CD4-positive, alpha-beta T cell treated with Interleukin-21 for 1 hour (primary cell): ENCODE measurements around the gene SORCS2.

Experiments
- DNase-seq: peaks from one replicate; pipeline ENCODE4 v3.0.0-alpha.2; 2020

SORCS2 gene

DNA sequence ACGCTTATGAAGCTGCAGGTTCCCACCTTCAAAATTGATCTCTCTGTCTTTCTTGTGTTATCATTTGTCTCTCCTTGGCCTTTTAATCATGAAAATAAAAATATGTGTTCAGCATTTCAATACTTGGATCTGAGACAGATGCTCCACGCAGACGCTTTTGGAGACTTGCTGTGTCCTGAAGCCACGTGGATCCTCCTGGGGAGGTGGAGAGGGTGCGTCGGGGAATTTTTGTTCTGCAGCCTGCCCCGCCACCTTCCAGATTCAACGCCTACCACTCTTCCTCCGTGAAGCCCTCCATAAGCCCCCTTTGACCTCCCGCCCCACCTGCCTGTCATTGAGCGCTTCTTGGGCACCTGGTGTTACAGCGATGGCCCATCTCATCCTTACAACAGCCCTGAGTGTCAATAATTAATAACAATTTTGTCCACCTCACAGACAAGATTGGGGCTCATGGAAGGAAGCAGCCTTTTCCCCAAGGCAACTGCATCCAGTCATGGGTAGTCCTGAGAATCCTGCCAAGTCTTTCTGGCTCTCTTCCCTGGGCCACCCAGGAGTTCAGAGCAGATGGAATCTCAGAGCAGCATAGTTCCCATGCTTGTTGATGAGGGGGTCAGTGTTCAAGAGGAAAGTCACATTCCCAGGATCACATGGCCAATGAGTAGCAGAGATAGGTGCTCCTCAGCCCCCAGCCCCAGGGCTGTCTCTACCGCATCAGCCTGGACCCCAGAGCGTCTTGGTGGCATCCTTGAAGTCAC, 415.0 kb downstream of the SORCS2 start:
- DNase-seq: no peak

DNA sequence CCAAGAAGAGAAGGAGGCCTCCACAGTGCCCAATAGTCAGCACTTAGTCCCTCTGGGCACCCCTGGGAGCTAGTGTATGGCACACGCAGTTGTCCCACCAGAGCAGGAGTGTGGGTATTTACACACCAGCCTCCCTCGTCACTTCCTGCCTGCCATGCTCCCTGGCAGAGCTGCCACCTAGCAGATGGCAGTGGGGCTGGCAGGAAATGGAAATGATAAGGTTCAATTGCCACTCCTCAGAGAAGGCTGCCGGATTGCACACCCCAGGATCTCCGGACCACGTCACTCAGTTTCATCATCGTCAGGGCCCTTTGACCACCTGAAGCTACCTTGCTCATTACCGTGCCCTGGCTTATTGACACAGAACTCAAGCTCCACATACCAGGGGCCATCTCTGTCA, 415.7 kb downstream of the SORCS2 start:
- DNase-seq: no peak

DNA sequence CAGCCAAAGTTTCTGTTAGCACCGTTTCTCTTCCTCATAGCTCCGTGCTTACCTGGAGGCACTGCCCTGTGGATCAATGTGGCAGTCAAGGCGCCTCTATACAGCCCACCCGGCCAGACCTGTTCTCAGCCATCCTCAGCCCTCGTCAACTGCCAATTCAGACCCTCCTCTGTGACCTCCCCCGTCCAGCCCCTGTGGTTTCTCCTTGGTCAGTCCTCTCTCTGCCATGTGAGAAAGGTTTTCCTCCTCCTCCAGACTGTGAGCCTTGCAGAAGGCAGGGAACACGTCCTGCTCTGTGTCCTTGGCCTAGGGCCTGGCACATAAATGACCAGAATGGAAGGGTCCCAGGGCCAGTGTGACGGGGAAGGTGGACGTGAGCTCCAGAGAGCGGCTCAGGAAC, 417.0 kb downstream of the SORCS2 start:
- no peak for DNase-seq

DNA sequence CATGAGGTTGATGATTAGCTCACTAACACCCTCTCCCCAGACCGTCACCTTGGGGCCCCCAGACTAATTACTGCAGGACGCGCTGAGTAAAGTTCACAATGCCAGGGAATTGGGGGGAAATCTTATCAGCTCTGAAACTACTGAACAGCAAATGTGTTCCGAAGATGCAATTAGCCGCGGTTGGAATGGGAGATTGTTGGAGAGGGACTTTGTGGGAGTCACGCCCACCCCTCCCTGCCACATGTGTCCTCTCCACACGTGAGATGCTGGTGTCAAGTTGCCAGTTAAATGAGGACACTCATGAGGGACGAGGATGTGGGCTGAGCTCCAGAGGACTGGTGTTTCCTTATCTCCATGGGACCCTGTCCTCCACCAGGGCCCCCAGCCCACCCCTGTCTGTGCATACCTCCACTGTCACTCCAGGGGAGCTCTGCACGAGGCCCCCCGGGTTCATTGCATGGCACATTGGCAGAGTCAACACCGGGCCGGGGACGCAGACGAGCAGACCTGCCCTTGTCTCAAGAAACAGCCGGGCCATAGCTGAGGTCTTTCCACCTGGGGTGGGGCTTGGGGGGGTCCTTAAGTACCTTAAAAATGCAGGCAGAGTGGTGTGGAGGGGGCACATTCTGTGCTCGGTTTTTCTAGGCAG, 417.8 kb downstream of the SORCS2 start:
- no peak for DNase-seq

DNA sequence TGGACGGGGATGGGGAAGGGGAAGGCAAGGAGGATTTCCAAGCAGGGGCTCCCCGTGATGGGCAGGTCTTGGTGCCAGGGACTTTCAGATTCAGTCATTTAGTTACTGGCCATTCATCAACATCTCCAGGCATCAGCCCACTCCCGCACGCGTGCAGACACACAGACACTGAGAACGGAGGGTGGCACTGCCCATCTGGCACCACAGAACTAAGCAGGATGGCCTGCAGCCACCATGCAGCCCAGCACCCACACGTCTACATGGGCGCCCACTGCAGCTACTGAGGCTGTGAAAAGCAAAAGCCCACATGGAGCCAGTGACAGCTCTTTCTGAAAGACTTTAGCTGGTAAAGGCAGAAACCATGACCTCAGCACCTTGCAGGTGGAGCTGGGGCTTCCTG, 418.5 kb downstream of the SORCS2 start:
- no peak for DNase-seq

DNA sequence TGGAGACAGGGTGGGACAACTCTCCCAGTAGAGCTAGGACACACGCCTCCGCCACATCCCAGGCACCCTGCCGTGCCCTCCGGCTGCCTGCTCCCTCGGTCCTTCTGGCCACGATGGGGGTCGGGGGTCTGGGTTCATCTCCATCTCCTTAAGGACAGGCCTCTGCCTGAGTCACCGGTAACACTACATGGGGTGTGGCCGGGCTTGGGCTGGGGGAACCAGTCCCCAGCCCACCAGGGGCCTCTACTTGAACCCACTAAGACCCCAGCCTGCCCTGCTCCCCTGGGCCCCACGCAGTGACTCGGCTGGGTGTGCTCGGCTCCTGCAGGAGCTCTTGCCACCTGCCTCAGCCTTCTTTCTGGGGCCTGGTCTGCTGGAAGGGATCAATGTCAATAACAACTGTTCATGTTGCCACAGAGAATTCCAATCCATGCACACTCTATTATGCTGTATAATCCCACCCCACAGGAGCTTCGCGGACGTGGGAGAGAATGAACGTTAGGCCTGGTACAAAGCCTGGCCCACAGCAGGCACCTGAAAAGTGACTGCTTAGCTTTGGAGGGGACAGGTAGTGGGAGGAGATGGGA, 420.1 kb downstream of the SORCS2 start:
- DNase-seq: no peak

DNA sequence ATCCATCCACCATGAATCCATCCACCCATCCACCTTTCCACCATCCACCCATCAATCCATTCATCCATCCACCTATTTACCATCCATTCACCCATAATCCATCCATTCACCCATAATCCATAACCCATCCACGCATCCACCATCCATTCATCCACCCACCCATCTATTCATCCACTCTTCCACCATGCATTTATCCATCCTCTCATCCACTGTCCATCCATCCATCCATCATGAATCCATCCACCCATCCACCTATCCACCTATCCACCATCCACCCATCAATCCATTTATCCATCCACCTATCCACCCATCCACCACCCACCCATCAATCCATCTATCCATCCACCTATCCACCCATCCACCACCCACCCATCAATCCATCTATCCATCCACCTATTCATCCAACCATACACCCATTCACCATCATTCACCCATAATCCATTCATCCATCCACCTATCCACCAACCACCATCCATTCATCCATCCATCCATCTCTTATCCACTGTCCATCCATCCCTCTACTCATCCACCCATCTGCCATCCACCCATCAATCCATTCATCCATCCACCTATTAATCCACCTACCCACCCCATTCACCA, 422.1 kb downstream of the SORCS2 start:
- no peak for DNase-seq

DNA sequence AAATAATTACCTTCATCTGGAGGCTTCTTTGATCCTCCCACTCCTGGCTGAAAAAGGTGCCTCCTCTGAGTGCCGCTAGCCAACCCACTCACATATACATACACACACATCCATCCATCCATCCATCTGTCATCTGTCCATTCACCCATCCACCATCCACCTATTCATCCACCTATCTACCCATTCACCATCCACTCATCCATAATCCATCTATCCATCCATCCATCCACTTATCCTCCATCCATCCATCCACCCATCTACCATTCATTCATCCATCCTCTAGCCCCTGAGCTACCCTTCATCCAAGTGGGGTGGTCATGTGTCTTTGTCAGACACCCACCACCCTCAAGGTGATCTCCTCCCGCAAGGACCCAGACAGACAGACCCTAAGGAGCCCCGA, 423.9 kb downstream of the SORCS2 start:
- no peak for DNase-seq

DNA sequence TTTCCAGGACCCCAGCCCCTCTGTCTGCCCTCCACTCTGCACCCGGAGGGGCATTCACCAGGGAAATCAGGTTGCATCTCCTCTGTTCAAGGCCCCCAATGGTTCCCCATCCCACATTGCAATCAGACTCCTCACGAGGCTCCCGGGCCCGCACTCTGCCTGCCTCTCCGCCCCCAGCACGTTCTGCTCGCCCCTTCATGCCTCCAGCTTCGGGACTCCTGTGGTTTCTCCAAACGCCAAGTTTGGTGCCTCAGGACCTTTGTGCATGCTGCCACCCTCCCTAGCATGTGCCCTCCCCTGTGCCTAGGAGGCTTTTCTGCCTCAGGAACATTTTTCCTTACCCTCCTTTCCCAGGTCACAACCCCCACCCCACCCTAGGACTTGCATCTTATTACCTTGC, 426.0 kb downstream of the SORCS2 start:
- DNase-seq: no peak

DNA sequence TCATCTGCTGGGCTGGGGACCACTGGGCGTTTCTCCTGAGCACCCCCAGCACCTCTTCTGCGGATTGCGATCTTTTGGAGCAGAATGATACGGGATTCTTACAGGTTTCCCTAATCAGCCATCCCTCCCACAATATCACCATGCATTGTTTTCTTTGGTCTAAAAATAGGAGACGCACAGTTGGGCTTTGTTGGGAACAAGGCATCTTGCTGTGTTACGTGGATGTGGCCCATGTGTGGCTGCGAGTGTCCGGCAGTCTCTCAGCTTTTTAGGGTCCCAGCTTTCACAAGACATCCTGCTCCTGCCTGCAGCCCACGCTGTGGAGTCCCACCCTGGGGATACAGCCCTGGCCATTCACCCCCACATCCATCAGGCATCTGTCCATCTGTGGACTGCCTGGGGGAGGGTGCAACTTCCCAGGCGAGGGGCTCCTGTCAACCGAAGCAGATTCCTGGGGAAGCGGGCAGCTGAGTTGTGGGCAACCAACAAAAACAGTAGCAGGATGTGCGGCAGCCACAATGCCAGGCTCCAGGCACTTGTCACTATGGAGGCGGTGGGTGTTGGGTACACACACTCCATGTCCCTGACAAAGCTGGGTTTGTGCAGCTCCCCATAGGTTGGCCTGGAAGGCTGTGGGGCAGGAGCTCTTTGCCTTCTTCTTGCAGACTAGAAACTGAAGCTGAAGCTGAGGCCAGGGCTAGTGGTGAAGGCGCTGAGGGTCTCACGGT, 427.9 kb downstream of the SORCS2 start:
- no peak for DNase-seq

DNA sequence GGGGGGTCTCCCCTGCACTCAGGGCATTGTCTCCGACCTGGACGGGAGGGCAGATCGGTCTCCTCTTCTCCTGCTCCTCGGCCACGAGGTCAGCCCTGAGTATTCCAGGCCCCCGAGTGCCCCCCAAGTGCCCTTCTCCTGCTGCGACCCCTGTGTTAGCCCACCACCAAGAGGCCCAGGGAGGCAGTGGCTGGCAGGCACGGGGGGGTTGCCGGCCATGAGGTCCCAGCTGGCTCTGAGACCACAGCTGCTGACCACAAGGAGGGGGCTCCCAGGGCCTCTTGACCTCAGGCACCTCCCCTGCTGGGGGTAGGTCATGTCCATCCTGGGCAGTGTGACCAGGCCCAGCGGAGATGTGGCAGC, 428.5 kb downstream of the SORCS2 start:
- no peak for DNase-seq

DNA sequence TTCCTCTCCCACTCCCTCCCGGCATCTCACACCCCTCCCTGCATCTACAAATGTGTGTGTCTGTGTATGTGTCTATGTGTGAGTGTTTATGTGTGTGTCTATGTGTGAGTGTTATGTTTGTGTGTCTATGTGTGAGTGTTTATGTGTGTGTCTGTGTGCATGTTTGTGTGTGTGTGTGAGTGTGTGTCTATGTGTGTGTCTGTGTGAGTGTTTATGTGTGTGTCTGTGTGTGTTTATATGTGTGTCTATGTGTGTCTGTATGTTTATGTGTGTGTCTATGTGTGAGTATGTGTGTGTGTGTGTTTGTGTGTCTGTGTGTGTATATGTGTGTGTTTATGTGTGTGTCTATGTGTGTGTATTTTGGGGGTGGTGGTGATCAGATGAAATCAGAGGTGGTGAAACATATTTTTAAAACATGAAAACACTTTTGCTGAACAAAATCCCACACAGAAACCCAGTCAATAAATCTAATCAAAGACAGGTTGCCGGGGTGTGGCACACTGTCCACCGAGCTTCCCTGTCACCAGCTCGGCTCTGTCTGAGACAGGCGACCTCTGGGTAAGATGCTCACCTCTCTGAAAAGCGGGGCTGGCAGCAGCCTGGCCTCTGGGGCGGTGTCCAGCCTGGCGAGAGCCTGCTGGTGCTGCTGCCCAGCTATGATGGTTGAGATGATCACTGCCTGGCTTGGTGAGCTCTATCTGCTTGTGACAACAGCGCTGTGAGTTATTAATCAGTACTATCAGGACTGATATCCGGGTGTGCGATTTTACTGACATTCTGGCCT, 429.1 kb downstream of the SORCS2 start:
- DNase-seq: no peak

DNA sequence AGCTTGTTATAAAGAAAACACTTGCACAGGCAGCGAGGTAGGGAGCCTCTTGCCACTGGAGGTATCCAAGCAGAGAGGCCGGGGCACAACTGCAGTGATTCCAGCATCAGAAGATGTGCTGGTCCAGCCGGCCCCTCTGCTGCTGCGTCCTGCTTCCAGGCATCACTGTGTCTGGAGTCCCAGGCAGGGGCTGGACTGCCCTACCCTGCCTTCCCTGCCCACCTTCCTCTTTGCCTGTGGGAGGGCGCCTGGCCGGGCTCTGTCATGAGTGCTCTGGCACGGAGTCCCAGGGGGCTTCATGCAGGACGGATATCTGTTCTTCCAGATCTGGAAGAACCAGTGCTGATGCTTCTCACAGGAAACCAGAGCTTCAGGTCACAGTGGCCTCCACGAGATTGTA, 430.0 kb downstream of the SORCS2 start:
- DNase-seq: no peak

DNA sequence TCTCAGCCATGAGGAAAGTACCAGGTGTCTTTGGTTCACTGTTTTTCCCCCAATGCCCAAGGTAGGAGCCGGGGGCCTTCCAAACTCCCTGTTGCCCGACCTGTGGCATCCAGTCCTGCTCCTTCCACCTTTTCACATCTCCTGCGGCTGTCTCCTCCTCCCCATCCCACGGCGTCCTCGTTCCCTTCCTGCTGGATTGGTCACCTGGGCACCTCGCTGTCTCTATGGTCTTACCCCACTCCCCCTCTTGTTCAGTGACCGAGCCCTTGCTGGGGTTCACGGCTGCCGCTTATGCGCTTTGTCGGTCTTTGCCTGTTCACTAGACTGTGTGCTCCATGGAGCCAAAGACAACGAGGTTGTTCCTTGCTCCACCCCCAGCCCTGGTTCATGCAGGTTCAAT, 431.1 kb downstream of the SORCS2 start:
- DNase-seq: no peak

DNA sequence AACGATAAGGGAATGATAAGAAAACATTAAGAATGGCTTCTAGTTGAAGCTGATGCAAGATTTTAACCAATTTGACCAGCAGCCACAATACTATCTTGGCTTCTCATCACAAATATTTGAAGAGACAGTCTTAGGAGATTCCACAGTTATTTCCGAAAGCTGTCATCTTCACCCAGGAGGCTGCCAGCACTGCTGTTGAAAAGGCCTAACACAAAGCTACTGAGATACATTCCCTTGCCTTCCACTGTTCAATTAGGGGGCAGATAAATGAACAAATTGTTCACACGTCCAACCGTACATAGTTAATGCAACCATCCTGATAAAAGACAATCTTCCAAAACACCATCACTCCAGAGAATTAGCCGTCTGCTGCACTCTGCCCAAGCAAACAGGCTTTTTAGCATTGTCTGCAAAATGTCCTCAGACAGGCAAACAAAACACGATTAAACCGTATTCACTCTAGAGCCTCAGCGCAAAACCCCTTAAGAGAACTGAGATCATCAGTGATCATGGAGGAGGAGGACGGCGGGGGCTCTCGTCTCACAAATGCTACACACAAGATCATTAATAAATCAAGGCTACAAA, 432.1 kb downstream of the SORCS2 start:
- DNase-seq: no peak

DNA sequence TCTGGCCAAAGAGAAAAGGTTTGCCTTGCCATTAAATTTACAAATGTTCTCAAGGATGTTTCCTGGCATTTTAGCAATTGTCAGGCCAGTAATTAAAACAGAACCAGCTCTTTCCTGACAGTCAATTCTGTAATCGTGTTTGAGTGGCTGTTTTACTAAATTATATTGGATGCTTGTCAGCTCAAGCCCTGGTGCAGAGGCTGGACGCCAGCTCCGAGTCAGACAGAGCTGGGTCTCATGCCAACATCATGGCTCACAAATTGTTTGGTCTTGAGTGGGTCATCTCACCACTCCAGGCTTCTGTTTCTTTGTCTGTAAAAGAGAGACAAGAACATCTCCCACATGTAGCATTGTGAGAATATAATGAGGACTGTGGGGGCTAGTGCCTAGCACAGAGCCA, 432.7 kb downstream of the SORCS2 start:
- DNase-seq: no peak

DNA sequence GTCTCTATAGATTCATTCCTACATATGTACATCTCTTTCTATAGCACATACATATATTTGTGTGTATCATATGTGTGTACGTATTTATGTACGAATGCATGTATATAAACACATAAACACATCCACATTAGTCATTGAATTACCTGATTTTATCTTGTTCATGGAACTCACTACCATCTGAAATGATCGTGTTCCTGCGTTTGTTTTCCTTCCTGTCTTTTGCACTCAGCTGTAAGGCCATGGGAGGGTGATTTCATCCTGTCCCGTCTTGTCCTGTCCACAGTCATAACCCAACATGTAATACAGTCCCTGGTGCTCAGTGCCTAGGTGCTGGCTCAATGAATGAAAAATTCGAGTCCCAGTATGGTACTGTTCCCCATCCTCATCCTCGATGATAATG, 434.2 kb downstream of the SORCS2 start:
- no peak for DNase-seq

DNA sequence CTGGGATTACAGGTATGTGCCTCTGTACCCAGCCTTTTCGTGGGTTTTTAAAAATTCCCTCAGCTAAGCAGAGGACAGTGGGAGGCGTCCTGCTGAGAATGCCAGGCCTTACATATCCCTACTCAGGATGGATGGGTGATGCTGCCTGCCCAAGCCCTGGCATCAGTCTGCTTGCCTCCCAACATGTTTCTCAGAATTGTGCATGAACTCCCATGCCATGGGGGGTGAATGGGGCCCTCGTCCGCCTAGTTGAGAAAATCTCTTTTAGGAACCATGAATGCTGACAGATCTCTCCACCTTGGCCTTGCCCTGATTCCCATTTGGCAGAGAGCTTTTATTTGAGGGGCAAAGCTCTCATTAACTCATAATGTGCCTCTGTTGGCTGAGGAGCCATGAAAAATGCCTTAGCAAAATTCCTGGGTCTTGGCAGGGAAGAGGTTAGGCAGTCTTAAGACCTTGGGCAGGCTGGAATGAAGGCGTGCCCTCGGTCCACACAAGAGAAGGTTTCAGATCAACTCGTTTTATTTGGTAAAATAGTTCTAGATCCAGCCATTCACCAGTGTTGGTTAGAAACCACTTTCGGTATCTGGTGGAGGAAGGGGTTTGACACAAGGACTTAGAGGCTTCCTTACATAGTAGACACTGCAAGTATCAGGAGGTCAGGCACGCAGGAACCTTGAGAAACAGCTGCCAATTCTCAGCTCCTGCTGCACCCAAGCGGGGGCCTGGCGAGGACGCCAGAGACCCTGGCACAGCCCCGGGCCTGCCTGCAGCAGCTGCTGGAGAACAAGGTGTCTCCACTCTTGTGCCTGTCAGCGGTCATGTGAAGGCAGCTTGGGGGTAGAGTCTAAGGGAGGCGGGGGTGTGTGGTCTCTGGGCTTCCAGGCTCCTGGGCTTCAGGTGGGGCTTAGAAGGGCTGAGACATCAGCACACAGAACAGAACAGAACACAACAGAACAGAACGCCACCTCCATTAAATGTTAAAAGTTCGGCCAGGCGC, 435.2 kb downstream of the SORCS2 start:
- DNase-seq: no peak

DNA sequence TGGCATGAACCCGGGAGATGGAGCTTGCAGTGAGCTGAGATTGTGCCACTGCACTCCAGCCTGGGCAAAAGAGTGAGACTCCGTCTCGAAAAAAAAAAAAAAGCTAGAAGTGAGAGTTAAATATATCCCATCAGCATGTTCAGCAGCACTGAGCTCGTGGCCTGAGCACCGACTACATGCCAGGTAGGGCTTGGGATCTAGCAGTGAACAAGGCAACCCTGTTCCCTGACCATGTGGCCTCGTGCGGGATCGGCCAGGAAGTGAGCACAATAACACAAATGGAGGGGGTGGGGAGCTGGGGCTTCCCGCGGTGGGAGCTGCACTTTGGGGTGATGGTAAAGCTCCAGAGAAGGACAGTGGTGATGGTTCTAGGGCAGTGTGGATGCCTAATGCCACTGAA, 436.1 kb downstream of the SORCS2 start:
- DNase-seq: no peak

DNA sequence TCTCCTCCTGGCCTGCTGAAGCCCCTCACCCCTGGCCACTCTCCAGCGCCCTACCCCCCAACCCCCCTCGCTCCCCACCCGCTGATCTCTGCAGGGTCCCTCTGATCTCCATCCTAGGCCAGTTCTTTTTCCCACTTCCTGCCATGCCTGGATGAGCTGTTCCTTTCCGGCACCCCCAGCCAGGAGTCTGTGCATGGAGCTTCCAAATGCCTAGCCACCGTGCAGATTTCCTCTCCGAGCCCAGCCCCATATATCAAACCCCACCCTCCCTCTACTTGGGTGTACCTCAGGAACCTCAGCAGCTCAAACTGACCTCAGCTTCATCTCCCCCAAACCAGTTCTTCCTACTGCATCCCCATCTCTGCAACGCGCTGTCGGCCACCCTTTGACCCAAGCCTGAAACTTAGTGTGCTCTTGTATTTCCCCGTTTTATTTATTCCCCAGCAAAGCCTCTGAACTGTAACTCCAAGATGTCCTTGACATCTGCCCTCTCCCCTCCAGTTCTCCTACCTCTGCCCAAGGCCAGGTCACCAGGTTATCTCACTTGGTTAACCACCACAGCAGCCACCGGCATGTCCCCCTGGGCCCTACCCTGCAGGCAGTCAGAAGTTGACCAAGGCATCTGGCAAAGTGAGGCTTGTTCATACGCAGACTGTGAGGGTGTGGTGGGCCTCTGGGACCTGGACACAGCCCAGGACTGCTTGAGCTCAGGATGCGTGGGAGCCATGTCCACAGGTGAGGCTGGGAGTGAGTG, 437.3 kb downstream of the SORCS2 start:
- no peak for DNase-seq
